ENCODE results near the gene CCDC13.

Gene CCDC13

GRCh38 chr3:42729404-42730145 is 43.5 kb downstream of the CCDC13 start:
- no peak for ATAC-seq
- TF ChIP-seq CREB5 (CRISPR knock-in tag; IDR thresholded peaks at IDR 0.05; ENCODE audit: low read depth): no peak
- no peak for TF ChIP-seq ZNF70 (CRISPR knock-in tag; IDR thresholded peaks at IDR 0.05)
- TF ChIP-seq TOX (CRISPR knock-in tag; IDR thresholded peaks at IDR 0.05; ENCODE audit: borderline replicate concordance): no peak
- TF ChIP-seq POU6F1 (CRISPR knock-in tag; IDR thresholded peaks at IDR 0.05; ENCODE audit: borderline replicate concordance, low read depth): no peak
- TF ChIP-seq GLIS3 (CRISPR knock-in tag; IDR thresholded peaks at IDR 0.05): no peak
- TF ChIP-seq TSHZ2 (CRISPR knock-in tag; IDR thresholded peaks at IDR 0.05): no peak
- no peak for TF ChIP-seq ZNF8 (CRISPR knock-in tag; IDR thresholded peaks at IDR 0.05)
- TF ChIP-seq ISL1 (CRISPR knock-in tag; IDR thresholded peaks at IDR 0.05): no peak
- TF ChIP-seq RARB (CRISPR knock-in tag; IDR thresholded peaks at IDR 0.05): no peak
- TF ChIP-seq ESRRG (CRISPR knock-in tag; IDR thresholded peaks at IDR 0.05): no peak
- no peak for TF ChIP-seq BACH2 (CRISPR knock-in tag; IDR thresholded peaks at IDR 0.05; ENCODE audit: borderline replicate concordance)
- TF ChIP-seq OSR1 (CRISPR knock-in tag; IDR thresholded peaks at IDR 0.05): no peak
- TF ChIP-seq CSRNP3 (CRISPR knock-in tag; IDR thresholded peaks at IDR 0.05): no peak
- no peak for TF ChIP-seq SNAI2 (CRISPR knock-in tag; IDR thresholded peaks at IDR 0.05)
- TF ChIP-seq TCF4 (CRISPR knock-in tag; IDR thresholded peaks at IDR 0.05; ENCODE audit: borderline replicate concordance): no peak
- no peak for TF ChIP-seq CSDC2 (CRISPR knock-in tag; IDR thresholded peaks at IDR 0.05)
- no peak for TF ChIP-seq ARNTL (CRISPR knock-in tag; IDR thresholded peaks at IDR 0.05; ENCODE audit: borderline replicate concordance, low read depth)
- no peak for TF ChIP-seq PATZ1 (CRISPR knock-in tag; IDR thresholded peaks at IDR 0.05; ENCODE audit: borderline replicate concordance)
- no peak for TF ChIP-seq ZC3H10 (CRISPR knock-in tag; IDR thresholded peaks at IDR 0.05)

- no peak for ATAC-seq
- TF ChIP-seq PATZ1 (CRISPR knock-in tag; IDR thresholded peaks at IDR 0.05; ENCODE audit: borderline replicate concordance): no peak
- TF ChIP-seq ESRRG (CRISPR knock-in tag; IDR thresholded peaks at IDR 0.05): no peak
- no peak for TF ChIP-seq PPARA (CRISPR knock-in tag; IDR thresholded peaks at IDR 0.05; ENCODE audit: borderline replicate concordance)
- no peak for TF ChIP-seq CREB5 (CRISPR knock-in tag; IDR thresholded peaks at IDR 0.05; ENCODE audit: low read depth)
- no peak for TF ChIP-seq ZNF70 (CRISPR knock-in tag; IDR thresholded peaks at IDR 0.05)
- no peak for TF ChIP-seq BACH2 (CRISPR knock-in tag; IDR thresholded peaks at IDR 0.05; ENCODE audit: borderline replicate concordance)
- no peak for TF ChIP-seq TCF4 (CRISPR knock-in tag; IDR thresholded peaks at IDR 0.05; ENCODE audit: borderline replicate concordance)
- no peak for TF ChIP-seq ISL1 (CRISPR knock-in tag; IDR thresholded peaks at IDR 0.05)
- no peak for TF ChIP-seq TSHZ2 (CRISPR knock-in tag; IDR thresholded peaks at IDR 0.05)
- TF ChIP-seq TOX (CRISPR knock-in tag; IDR thresholded peaks at IDR 0.05; ENCODE audit: borderline replicate concordance): no peak
- TF ChIP-seq ZC3H10 (CRISPR knock-in tag; IDR thresholded peaks at IDR 0.05): no peak
- no peak for TF ChIP-seq RARB (CRISPR knock-in tag; IDR thresholded peaks at IDR 0.05)
- no peak for TF ChIP-seq CSDC2 (CRISPR knock-in tag; IDR thresholded peaks at IDR 0.05)
- no peak for TF ChIP-seq GLIS3 (CRISPR knock-in tag; IDR thresholded peaks at IDR 0.05)
- no peak for TF ChIP-seq ZFP3 (CRISPR knock-in tag; IDR thresholded peaks at IDR 0.05)
These were observed 44.2 kb downstream of the CCDC13 start for GRCh38 chr3:42728668-42729364.
